ENCODE results near the gene IGSF22. TPM values are rescaled to one million over a fixed set of nuclear protein-coding genes. Genes with fewer than 3 reads are reported as not detected.
A peak's percentile ranks its signal among the peaks of the same experiment; 100 is the strongest.

Gene IGSF22
- total and polyA plus RNA-seq, 8 donors: 0.16 to 1.2 (median 0.69) TPM

- FAIRE-seq (no peak), ATAC-seq (no peak), DNase-seq (no peak)
Observed at GRCh38 chr11:18703001-18703763, 22.8 kb downstream of the IGSF22 start.

GRCh38 chr11:18701614-18702216, 24.3 kb downstream of the IGSF22 start:
- intact Hi-C loops (cut with DNase I): no loop called here
- Histone ChIP-seq H3K27ac (no peak overlapping the region), H3K27me3 (no peaks in the 10 kb centered on the region), H3K36me3 (no peaks in the 10 kb centered on the region), H3K4me3 (no peak overlapping the region), H3K4me1 (peaks cover 3 to 15% (median 5%) of the 10 kb centered on the region in 3 donors), H3K9me3 (no peaks in the 10 kb centered on the region)
- ATAC-seq (no peak), DNase-seq (no peak), FAIRE-seq (no peak)
- TF ChIP-seq CTCF (IDR thresholded peaks at IDR 0.05): no peak
- WGBS, 2 donors: 93 to 96% methylated on average over 17 of the region's 17 CpGs

More at GRCh38 chr11:18703001-18703763, 22.8 kb downstream of the IGSF22 start:
- Histone ChIP-seq H3K36me3 (no peaks in the 10 kb centered on the region), H3K4me1 (peaks cover 3 to 15% (median 5%) of the 10 kb centered on the region in 3 donors), H3K4me3 (no peak overlapping the region), H3K27me3 (no peaks in the 10 kb centered on the region), H3K9me3 (no peaks in the 10 kb centered on the region), H3K27ac (no peak overlapping the region)
- 47 to 93% methylated on average over 2 of the region's 2 CpGs for WGBS, 2 donors
- intact Hi-C loops (cut with DNase I): no loop called here
- no peak for TF ChIP-seq CTCF (IDR thresholded peaks at IDR 0.05)

- FAIRE-seq (no peak), DNase-seq (no peak), ATAC-seq (no peak)
- no peak overlapping the region for H3K4me3 ChIP-seq
- no peaks in the 10 kb centered on the region for H3K27me3 ChIP-seq
- no peak for TF ChIP-seq CTCF (IDR thresholded peaks at IDR 0.05)
- H3K9me3 ChIP-seq: no peaks in the 10 kb centered on the region
- intact Hi-C loops (cut with DNase I): no loop called here
- H3K36me3 ChIP-seq: no peaks in the 10 kb centered on the region
- H3K27ac ChIP-seq: no peak overlapping the region
- 84 to 89% methylated on average over 6 to 7 of the region's 7 CpGs for WGBS, 2 donors
- peaks cover 2 to 15% (median 4%) of the 10 kb centered on the region in 3 donors for H3K4me1 ChIP-seq
Observed at GRCh38 chr11:18700872-18701271, 25.1 kb downstream of the IGSF22 start.

GRCh38 chr11:18700375-18700774, 25.6 kb downstream of the IGSF22 start:
- intact Hi-C loops (cut with DNase I): no loop called here
- Histone ChIP-seq H3K27ac (peak overlapping the region in 1 of 4 donors; percentile 80), H3K36me3 (no peaks in the 10 kb centered on the region), H3K4me3 (no peak overlapping the region), H3K4me1 (peaks cover 0 to 10% (median 0%) of the 10 kb centered on the region in 3 donors), H3K9me3 (no peaks in the 10 kb centered on the region), H3K27me3 (no peaks in the 10 kb centered on the region)
- peak in 1 of 6 donors; percentile 53 for DNase-seq
- WGBS, 2 donors: 0 to 25% methylated on average over 1 of the region's 1 CpG
- no peak for FAIRE-seq
- TF ChIP-seq CTCF (IDR thresholded peaks at IDR 0.05): no peak
- peak in 1 of 4 donors; percentile 11 for ATAC-seq
